ENCODE measurements around the gene SLC2A1. TPM values are rescaled to one million over a fixed set of nuclear protein-coding genes. Genes with fewer than 3 reads are reported as not detected.
"Not testable (repeated sequence)": the region's sequence is repeated elsewhere in the genome, so short reads cannot be mapped to it uniquely, and the experiment has no call there.

The SLC2A1 gene
- total RNA-seq, 4 donors from 2014 or later: 488 to 2,308 (median 910) TPM

GRCh38 chr1:42910985-42911384 lies 47.7 kb downstream of the SLC2A1 start:
- H3K4me3 ChIP-seq (ENCODE audit: low read depth, poor library complexity, severe bottlenecking): no peak overlapping the region
- TF ChIP-seq CTCF (IDR thresholded peaks at IDR 0.05): no peak
- TF ChIP-seq POLR2A (IDR thresholded peaks at IDR 0.05): no peak
- no peak for DNase-seq (ENCODE audit: low spot score in 2 of 2)
- intact Hi-C loops (cut with DNase I; ENCODE audit: low total_unique reads): loop anchor here (5.0 kb wide), 1 partner anchor 161 kb away; no protein-coding TSS in a partner anchor

DNA sequence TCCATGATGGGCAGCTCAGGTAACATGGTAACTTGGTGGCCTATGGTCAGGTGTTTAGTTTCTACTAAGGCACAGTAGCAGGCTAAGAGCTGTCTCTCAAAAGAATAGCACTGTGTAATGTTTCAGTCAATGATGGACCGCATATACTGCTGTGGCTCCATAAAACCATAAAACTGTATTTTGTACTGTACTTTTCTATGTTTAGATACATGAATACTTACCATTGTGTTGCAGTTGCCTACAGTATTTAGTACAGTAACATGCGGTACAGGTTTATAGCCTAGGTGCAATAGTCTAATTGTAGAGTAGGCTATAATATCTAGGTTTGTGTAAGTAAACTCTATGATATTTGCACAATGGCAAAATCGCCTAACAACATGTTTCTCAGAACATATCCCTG lies 50.6 kb downstream of the SLC2A1 start:
- 96 to 97% methylated on average over 3 of the region's 3 CpGs for WGBS, 2 donors
- DNase-seq (ENCODE audit: low spot score in 2 of 2): no peak

DNA sequence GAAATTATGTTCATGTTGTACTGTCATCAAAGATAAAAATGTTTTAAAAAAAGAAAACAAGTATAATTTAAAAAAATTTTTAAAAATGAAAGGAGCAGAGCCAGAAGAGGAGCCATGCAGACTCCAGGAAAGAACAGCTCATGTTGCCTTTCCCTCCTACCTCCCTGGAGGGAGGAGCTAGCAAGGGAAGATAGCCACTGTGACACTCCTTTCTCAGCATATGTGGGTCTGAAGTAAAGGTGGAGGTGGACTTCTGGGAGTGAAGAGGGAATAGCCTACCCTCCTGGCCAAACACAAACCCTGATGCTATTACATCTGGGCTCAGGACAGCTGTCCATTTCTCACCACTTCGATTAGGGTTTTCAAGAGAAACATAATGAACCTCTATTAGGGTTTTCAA lies 54.2 kb downstream of the SLC2A1 start:
- intact Hi-C loops (cut with DNase I; ENCODE audit: low total_unique reads): no loop called here
- WGBS, 2 donors: 85 to 92% methylated on average over 1 of the region's 1 CpG
- no peak for DNase-seq (ENCODE audit: low spot score in 2 of 2)
- TF ChIP-seq CTCF (IDR thresholded peaks at IDR 0.05) (no peak), POLR2A (IDR thresholded peaks at IDR 0.05) (no peak)
- H3K4me3 ChIP-seq (ENCODE audit: low read depth, poor library complexity, severe bottlenecking): no peak overlapping the region

More for the DNA sequence above, 50.6 kb downstream of the SLC2A1 start:
- H3K4me3 ChIP-seq (ENCODE audit: low read depth, poor library complexity, severe bottlenecking): no peak overlapping the region
- TF ChIP-seq CTCF (IDR thresholded peaks at IDR 0.05) (no peak), POLR2A (IDR thresholded peaks at IDR 0.05) (no peak)
- intact Hi-C loops (cut with DNase I; ENCODE audit: low total_unique reads): no loop called here

DNA sequence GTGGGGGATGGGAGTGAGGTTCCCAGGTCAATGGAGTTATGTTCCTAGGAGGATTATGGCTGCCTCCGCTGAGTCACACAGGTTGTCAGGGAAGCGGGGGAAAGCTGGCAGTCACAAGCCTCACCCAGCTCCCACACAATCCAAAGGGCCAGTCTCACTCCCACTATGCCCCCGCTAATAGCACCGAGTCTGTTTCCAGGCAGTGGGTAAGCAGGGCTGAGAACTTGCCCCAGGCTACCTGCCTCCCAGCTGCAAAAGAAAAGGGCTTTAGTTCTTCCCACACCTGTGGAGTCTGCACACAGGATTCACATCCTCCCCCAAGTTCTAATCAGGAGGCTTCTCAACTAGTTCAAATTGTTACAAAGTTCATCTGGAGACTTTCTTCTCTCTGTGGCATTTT lies 58.7 kb downstream of the SLC2A1 start:
- intact Hi-C loops (cut with DNase I; ENCODE audit: low total_unique reads); DNase-seq (ENCODE audit: low spot score in 2 of 2); H3K4me3 ChIP-seq (ENCODE audit: low read depth, poor library complexity, severe bottlenecking): not testable (repeated sequence)
- 69 to 73% methylated on average over 4 of the region's 4 CpGs for WGBS, 2 donors

DNA sequence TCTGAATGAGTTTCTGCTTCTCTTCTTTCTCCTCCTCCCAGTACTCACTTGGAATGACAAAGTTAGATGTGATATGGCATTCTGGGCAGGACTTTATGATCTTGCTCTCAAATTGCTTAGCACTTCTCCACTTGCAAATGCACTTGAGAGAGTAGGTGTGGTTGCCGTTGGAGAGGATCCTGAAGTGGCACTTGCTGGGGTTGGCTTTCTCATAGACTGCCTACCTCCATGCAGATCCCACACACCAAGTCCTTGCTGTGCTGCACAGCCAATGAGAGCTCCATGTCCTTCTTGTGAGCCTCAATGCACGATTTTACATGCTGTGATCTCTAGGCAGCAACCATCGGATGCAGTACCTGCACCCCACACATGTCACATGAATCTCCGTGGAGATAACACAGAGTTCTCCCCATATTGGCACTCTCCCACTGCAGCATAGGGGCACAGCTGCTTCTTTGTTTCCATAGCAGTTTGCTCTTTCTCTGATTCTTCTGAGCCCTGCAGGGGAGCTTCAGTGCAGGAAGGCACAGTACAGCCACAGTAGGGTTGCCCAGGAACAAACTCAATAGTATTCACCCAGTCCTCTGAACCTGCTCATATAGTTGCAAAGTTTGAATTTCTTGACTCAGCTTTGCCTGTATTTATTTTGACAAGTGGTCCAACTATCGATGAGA lies 67.1 kb downstream of the SLC2A1 start:
- no peak overlapping the region for H3K4me3 ChIP-seq (ENCODE audit: low read depth, poor library complexity, severe bottlenecking)
- WGBS, 2 donors: 68 to 70% methylated on average over 5 of the region's 5 CpGs
- DNase-seq (ENCODE audit: low spot score in 2 of 2): no peak
- TF ChIP-seq CTCF (IDR thresholded peaks at IDR 0.05): no peak
- no peak for TF ChIP-seq POLR2A (IDR thresholded peaks at IDR 0.05)
- intact Hi-C loops (cut with DNase I; ENCODE audit: low total_unique reads): no loop called here

GRCh38 chr1:42889264-42889663 lies 69.4 kb downstream of the SLC2A1 start:
- intact Hi-C loops (cut with DNase I; ENCODE audit: low total_unique reads): no loop called here
- H3K4me3 ChIP-seq (ENCODE audit: low read depth, poor library complexity, severe bottlenecking): no peak overlapping the region
- no peak for DNase-seq (ENCODE audit: low spot score in 2 of 2)
- no peak for TF ChIP-seq POLR2A (IDR thresholded peaks at IDR 0.05)
- no peak for TF ChIP-seq CTCF (IDR thresholded peaks at IDR 0.05)
- WGBS, 2 donors: 84 to 87% methylated on average over 4 of the region's 4 CpGs

All from lower leg skin (tissue), 4 donors.